Spinal cord (tissue), 10 donors: Measurements from ENCODE around the gene ATF4. TPM values are rescaled to one million over a fixed set of nuclear protein-coding genes. Genes with fewer than 3 reads are reported as not detected.

ENCODE experiments used
- DNase-seq, 6 donors: peaks; one replicate each; pipeline versions ENCODE4 v3.0.0 to v3.0.0-alpha.2; 2013 to 2015; ENCODE audit warnings: low spot score in 6 of 6, low read depth in 4 of 6
- H3K27ac ChIP-seq: one replicate; pipeline ENCODE4 v1.5.1; 2013; ENCODE audit warnings: low read depth, low read length, control low read depth
- H3K27me3 ChIP-seq: one replicate; pipeline ENCODE4 v1.6.1; 2013; ENCODE audit warnings: low read length; ENCODE audit not compliant: control insufficient read depth, insufficient read depth
- H3K36me3 ChIP-seq: one replicate; pipeline ENCODE4 v1.6.1; 2013; ENCODE audit warnings: low read length; ENCODE audit not compliant: control insufficient read depth, insufficient read depth
- H3K4me1 ChIP-seq: one replicate; pipeline ENCODE4 v1.6.1; 2013; ENCODE audit warnings: low read length; ENCODE audit not compliant: control insufficient read depth, insufficient read depth
- H3K4me3 ChIP-seq: one replicate; pipeline ENCODE4 v1.5.1; 2013; ENCODE audit warnings: low read depth, low read length, control low read depth
- H3K9me3 ChIP-seq: one replicate; pipeline ENCODE4 v1.6.1; 2013; ENCODE audit warnings: low read length; ENCODE audit not compliant: control insufficient read depth, insufficient read depth
- WGBS: methylation state at CpG from one replicate; pipeline ENCODE4 v1.1.5; 2013; ENCODE audit warnings: missing lambda C conversion rate; ENCODE audit not compliant: insufficient coverage; 5-methylcytosine and 5-hydroxymethylcytosine counted together
- polyA plus RNA-seq, 2 donors: library from polyadenylated mRNA; unstranded; fragments of 120-200 nt; gene quantifications; one replicate each; pipeline ENCODE4 v1.2.1, GENCODE V29; 2013; ENCODE audit not compliant: insufficient read length in 2 of 2
- total RNA-seq, 2 donors: library from RNA; depleted of rRNA in 1 of 2; stranded (reverse); fragments of 120-200 nt in 1 of 2; fragments of >200 nt in 1 of 2; gene quantifications; one replicate each; pipeline versions ENCODE4 v1.2.3 to v1.2.4, GENCODE V29; 2013 to 2014
- donor health status: healthy.

Gene ATF4
- total and polyA plus RNA-seq, 4 donors = 72.8 to 268 (median 253) TPM

GRCh38 chr22:39571538-39571937 is 51.2 kb downstream of the ATF4 start:
- H3K4me3 ChIP-seq = no peak overlapping the region
- no peaks in the 10 kb centered on the region for H3K27me3 ChIP-seq
- no peak for DNase-seq
- 65% methylated on average over 1 of the region's 1 CpG for WGBS
- H3K9me3 ChIP-seq = no peaks in the 10 kb centered on the region
- no peak overlapping the region for H3K27ac ChIP-seq
- no peaks in the 10 kb centered on the region for H3K4me1 ChIP-seq
- peaks cover 10% of the 10 kb centered on the region for H3K36me3 ChIP-seq

Other genes with a start within 250 kb of the ATF4 start
- 1,000 to 10,000 TPM; 1,197 to 1,581 TPM for gene RPL3, start 200.9 kb upstream of the ATF4 start, total RNA-seq
- gene RPL3, start 200.9 kb upstream of the ATF4 start, polyA plus RNA-seq = 1,000 to 10,000 TPM; 1,671 to 1,853 TPM
- 10 to 100 TPM; 43.8 to 63.8 TPM for gene SYNGR1, start 170.6 kb upstream of the ATF4 start, total RNA-seq
- 10 to 100 TPM; 78.1 to 99.1 TPM for gene SYNGR1, start 170.6 kb upstream of the ATF4 start, polyA plus RNA-seq
- gene TAB1, start 120.8 kb upstream of the ATF4 start, total RNA-seq = 10 to 100 TPM; 14.6 to 21.4 TPM
- gene TAB1, start 120.8 kb upstream of the ATF4 start, polyA plus RNA-seq = 10 to 100 TPM; 35.7 to 44.1 TPM
- gene MGAT3, start 63.5 kb upstream of the ATF4 start, total RNA-seq = 10 to 100 TPM; 19.9 to 30.0 TPM
- 10 to 100 TPM; 71.7 to 79.7 TPM for gene MGAT3, start 63.5 kb upstream of the ATF4 start, polyA plus RNA-seq
- gene MIEF1, start 18.3 kb upstream of the ATF4 start, total RNA-seq = 10 to 100 TPM; 18.1 to 21.4 TPM
- gene MIEF1, start 18.3 kb upstream of the ATF4 start, polyA plus RNA-seq = 10 to 100 TPM; 34.7 to 35.3 TPM
- 10 to 100 TPM; 30.5 to 96.6 TPM for gene RPS19BP1, start 12.2 kb downstream of the ATF4 start, total RNA-seq
- gene RPS19BP1, start 12.2 kb downstream of the ATF4 start, polyA plus RNA-seq = 10 to 100 TPM; 87.8 to 88.9 TPM
- 1 to 10 TPM; 1.2 to 4.5 TPM for gene CACNA1I, start 50.2 kb downstream of the ATF4 start, total RNA-seq
- gene CACNA1I, start 50.2 kb downstream of the ATF4 start, polyA plus RNA-seq = 1 to 10 TPM; 6.8 to 8.5 TPM